IMR-90 (cell line): ENCODE results near the gene MRAP2. TPM values are rescaled to one million over a fixed set of nuclear protein-coding genes. Genes with fewer than 3 reads are reported as not detected.

Experiments
- ATAC-seq: fragments of 200-7000 bp; cut with Tn5 transposase; 2 replicates; pipeline ENCODE4 v1.9.1; 2020; ENCODE audit warnings: low read depth, mild to moderate bottlenecking, moderate library complexity
- BruUV-seq: library from RNA; stranded (reverse); fragments of 400-500 nt; replicated peaks from 2 replicates; lab custom pipeline; 2021; lab: Mats Ljungman, UMichigan
- CTCF ChIA-PET: fragments of 300-600 bp; formaldehyde crosslinking; extraction: SDS; loops from one replicate; lab custom pipeline; 2021; ENCODE audit warnings: antibody characterized with exemption; lab: Yijun Ruan, JAX
- POLR2A ChIA-PET: fragments of 300-600 bp; sonication (Branson Sonifier 250); formaldehyde crosslinking; loops from one replicate; lab custom pipeline; 2022; ENCODE audit warnings: antibody characterized with exemption; ENCODE audit not compliant: unreplicated experiment; lab: Charles Lee
- DNase-seq: peaks from one replicate; pipeline ENCODE4 v3.0.0; 2013
- H2AFZ ChIP-seq: replicated peaks from 2 replicates; pipeline ENCODE3; 2013; ENCODE audit warnings: low read length, mild to moderate bottlenecking; ENCODE audit not compliant: poor library complexity
- H2AK5ac ChIP-seq: 2 replicates; pipeline ENCODE4 v1.6.1; 2013; ENCODE audit warnings: low read depth, low read length, inconsistent platforms
- H2AK9ac ChIP-seq: replicated peaks from 2 replicates; pipeline ENCODE3; 2013; ENCODE audit warnings: mild to moderate bottlenecking, low read depth, low read length, moderate library complexity; ENCODE audit not compliant: poor library complexity
- H2BK120ac ChIP-seq: 2 replicates; pipeline ENCODE4 v1.6.1; 2013; ENCODE audit warnings: low read depth, low read length, inconsistent platforms
- H2BK15ac ChIP-seq: 3 replicates; pipeline ENCODE4 v1.6.1; 2013; ENCODE audit warnings: low read depth, low read length, inconsistent platforms
- H2BK20ac ChIP-seq: 2 replicates; pipeline ENCODE4 v1.6.1; 2013; ENCODE audit warnings: low read depth, mild to moderate bottlenecking, inconsistent platforms, low read length, moderate library complexity
- H2BK5ac ChIP-seq: 2 replicates; pipeline ENCODE4 v1.6.1; 2013; ENCODE audit warnings: mild to moderate bottlenecking, low read depth, low read length, inconsistent platforms; ENCODE audit not compliant: poor library complexity, severe bottlenecking
- H3K14ac ChIP-seq: replicated peaks from 2 replicates; pipeline ENCODE4 v1.6.1; 2013; ENCODE audit warnings: low read depth, low read length, inconsistent platforms
- H3K18ac ChIP-seq: 2 replicates; pipeline ENCODE4 v1.6.1; 2013; ENCODE audit warnings: low read depth, low read length, control low read depth
- H3K23ac ChIP-seq: 2 replicates; pipeline ENCODE4 v1.6.1; 2013; ENCODE audit warnings: low read depth, low read length, inconsistent platforms
- H3K27ac ChIP-seq: 2 replicates; pipeline ENCODE4 v1.5.1; 2013; ENCODE audit warnings: mild to moderate bottlenecking, control low read depth, low read length; ENCODE audit not compliant: insufficient read depth
- H3K27me3 ChIP-seq: 2 replicates; pipeline ENCODE4 v1.6.1; 2013; ENCODE audit warnings: low read length; ENCODE audit not compliant: control insufficient read depth, insufficient read depth
- H3K36me3 ChIP-seq: 2 replicates; pipeline ENCODE4 v1.6.1; 2013; ENCODE audit warnings: low read length, mixed read lengths; ENCODE audit not compliant: control insufficient read depth, insufficient read depth
- H3K4ac ChIP-seq: 2 replicates; pipeline ENCODE4 v1.6.1; 2013; ENCODE audit warnings: low read depth, low read length, inconsistent platforms
- H3K4me1 ChIP-seq: 2 replicates; pipeline ENCODE4 v1.6.1; 2013; ENCODE audit warnings: low read length, mixed read lengths; ENCODE audit not compliant: control insufficient read depth, insufficient read depth
- H3K4me2 ChIP-seq: 2 replicates; pipeline ENCODE4 v1.6.1; 2013; ENCODE audit warnings: low read depth, mild to moderate bottlenecking, control low read depth, low read length, moderate library complexity
- H3K4me3 ChIP-seq: 2 replicates; pipeline ENCODE4 v1.5.1; 2013; ENCODE audit warnings: low read depth, mild to moderate bottlenecking, control low read depth, low read length, moderate library complexity; ENCODE audit not compliant: insufficient read depth
- H3K56ac ChIP-seq: 2 replicates; pipeline ENCODE4 v1.6.1; 2013; ENCODE audit warnings: low read length, inconsistent platforms; ENCODE audit not compliant: insufficient read depth; ENCODE audit errors: extremely low read depth
- H3K79me1 ChIP-seq, 2 experiments: 2 replicates each; pipeline ENCODE4 v1.6.1; 2013; ENCODE audit warnings: low read length in 2 of 2, inconsistent platforms in 1 of 2, low read depth in 1 of 2
- H3K9ac ChIP-seq: 2 replicates; pipeline ENCODE4 v1.6.1; 2013; ENCODE audit warnings: low read depth, low read length, control low read depth
- H3K9me1 ChIP-seq: 2 replicates; pipeline ENCODE4 v1.6.1; 2013; ENCODE audit warnings: low read length, inconsistent platforms; ENCODE audit not compliant: insufficient read depth
- H3K9me3 ChIP-seq: 2 replicates; pipeline ENCODE4 v1.6.1; 2013; ENCODE audit warnings: low read length; ENCODE audit not compliant: control insufficient read depth, insufficient read depth
- H4K20me1 ChIP-seq: 2 replicates; pipeline ENCODE4 v1.6.1; 2013; ENCODE audit warnings: low read length, inconsistent platforms; ENCODE audit not compliant: insufficient read depth
- H4K5ac ChIP-seq: 2 replicates; pipeline ENCODE4 v1.6.1; 2013; ENCODE audit warnings: mild to moderate bottlenecking, low read depth, low read length, control low read depth
- H4K8ac ChIP-seq, 2 experiments: 2 replicates each; pipeline ENCODE4 v1.6.1; 2013; ENCODE audit warnings: low read depth in 2 of 2, low read length in 2 of 2, control low read depth in 1 of 2, inconsistent platforms in 1 of 2
- H4K91ac ChIP-seq: 2 replicates; pipeline ENCODE4 v1.6.1; 2013; ENCODE audit warnings: low read depth, low read length, inconsistent platforms; ENCODE audit not compliant: insufficient read depth
- CEBPB ChIP-seq: IDR thresholded peaks from 2 replicates; pipeline ENCODE4 v1.6.1; 2012; ENCODE audit warnings: low read depth, low read length, improper control_type of control experiment
- CHD1 ChIP-seq: IDR thresholded peaks from 2 replicates; pipeline ENCODE4 v1.6.1; 2012; ENCODE audit warnings: low read depth, low read length, improper control_type of control experiment
- FOS ChIP-seq: fragments of 150-350 bp; IDR thresholded peaks from 2 replicates; pipeline ENCODE4 v1.6.1; 2016; ENCODE audit warnings: low read depth, low read length
- MAZ ChIP-seq: IDR thresholded peaks from 2 replicates; pipeline ENCODE4 v1.6.1; 2012; ENCODE audit warnings: low read depth, mild to moderate bottlenecking, low read length, improper control_type of control experiment, moderate library complexity, borderline replicate concordance
- NFE2L2 ChIP-seq: fragments of 150-350 bp; IDR thresholded peaks from 2 replicates; pipeline ENCODE4 v1.6.1; 2016; ENCODE audit warnings: low read depth, mild to moderate bottlenecking, low read length
- RAD21 ChIP-seq: IDR thresholded peaks from 2 replicates; pipeline ENCODE4 v1.6.1; 2012; ENCODE audit warnings: low read length, improper control_type of control experiment
- SMC3 ChIP-seq: fragments of 150-350 bp; IDR thresholded peaks from 2 replicates; pipeline ENCODE4 v1.6.1; 2016; ENCODE audit warnings: low read depth, mild to moderate bottlenecking, antibody characterized with exemption, low read length, moderate library complexity
- WGBS, 2 experiments: methylation state at CpG; one replicate each; pipeline versions ENCODE4 v1.1.5 to v1.1.7; 2013; ENCODE audit warnings: missing lambda C conversion rate in 2 of 2; ENCODE audit not compliant: insufficient read length in 1 of 2; ENCODE audit errors: extremely low coverage in 2 of 2; 5-methylcytosine and 5-hydroxymethylcytosine counted together
- dilution Hi-C: fragments of 300-500 bp; cut with HindIII; formaldehyde crosslinking; loops from one replicate; pipeline ENCODE4 v1.14.3; 2018; ENCODE audit warnings: low sequenced_read_pairs; ENCODE audit not compliant: unreplicated experiment
- in situ Hi-C: fragments of 300-500 bp; cut with MboI; formaldehyde crosslinking; loops from 3 replicates; pipeline ENCODE4 v1.14.3; 2019; ENCODE audit warnings: low sequenced_read_pairs, inconsistent platforms, mixed read lengths
- intact Hi-C: fragments of 100-400 bp; cut with micrococcal nuclease; formaldehyde crosslinking; loops from 2 replicates; pipeline ENCODE4 v1.10.0; 2022
- polyA plus RNA-seq, 3 experiments: library from polyadenylated mRNA; depleted of rRNA; stranded (reverse); fragments of >200 nt; gene quantifications; 2 replicates each; pipeline ENCODE4 v1.2.3, GENCODE V29; 2012; ENCODE audit warnings: low replicate concordance in 1 of 3
- total RNA-seq: library from RNA; depleted of rRNA; stranded (reverse); fragments of >200 nt; gene quantifications from 2 replicates; pipeline ENCODE4 v1.2.3, GENCODE V29; 2012
- TF ChIP-seq, protein P1 (sequence below): fragments of 150-350 bp; IDR thresholded peaks from 2 replicates; pipeline ENCODE4 v1.6.1; 2017; ENCODE audit warnings: mild to moderate bottlenecking, antibody characterized with exemption, low read length, low read depth
- TF ChIP-seq, protein P2 (sequence below): conservative IDR thresholded peaks from 2 replicates; pipeline ENCODE4 v1.5.1; 2012; ENCODE audit warnings: mild to moderate bottlenecking, low read depth, low read length, improper control_type of control experiment
- TF ChIP-seq, protein P3 (sequence below): fragments of 150-350 bp; IDR thresholded peaks from 2 replicates; pipeline ENCODE4 v1.6.1; 2016; ENCODE audit warnings: low read depth, mild to moderate bottlenecking, low read length, moderate library complexity, borderline replicate concordance

MRAP2 gene
- total and polyA plus RNA-seq, 2 of the 4 experiments (the other 2 are of a cell fraction) = 0.03 TPM; not detected in 1

GRCh38 chr6:84021625-84022024 is 11.9 kb upstream of the MRAP2 start:
- POLR2A ChIA-PET = no interaction called here
- BruUV-seq = no TSS peak
- Histone ChIP-seq H4K91ac (no peak overlapping the region), H4K20me1 (no peaks in the 10 kb centered on the region), H4K5ac (no peak overlapping the region), H3K4ac (no peak overlapping the region), H3K4me3 (no peak overlapping the region), H3K27ac (no peak overlapping the region), H3K56ac (no peak overlapping the region), H3K14ac (no peak overlapping the region), H3K4me2 (no peak overlapping the region), H4K8ac (no peak overlapping the region), H2BK15ac (no peak overlapping the region), H2BK120ac (no peak overlapping the region), H2AK9ac (no peak overlapping the region), H3K4me1 (no peaks in the 10 kb centered on the region), H3K9me3 (no peaks in the 10 kb centered on the region), H2BK20ac (no peak overlapping the region), H3K36me3 (no peaks in the 10 kb centered on the region), H2BK5ac (no peak overlapping the region), H2AFZ (no peak overlapping the region), H3K9me1 (no peaks in the 10 kb centered on the region), H3K79me1 (no peaks in the 10 kb centered on the region), H2AK5ac (no peak overlapping the region), H3K27me3 (no peaks in the 10 kb centered on the region), H3K9ac (no peak overlapping the region), H3K18ac (no peak overlapping the region), H3K23ac (no peak overlapping the region)
- WGBS, 2 experiments = no CpG with 5 or more reads among the region's 2 CpGs
- ATAC-seq (no peak), DNase-seq (no peak)
- dilution Hi-C loops = no loop called here
- intact Hi-C loops = no loop called here
- CTCF ChIA-PET = no interaction called here
- in situ Hi-C loops = no loop called here
- no peak for TF ChIP-seq CEBPB
- TF ChIP-seq, protein P1, sequence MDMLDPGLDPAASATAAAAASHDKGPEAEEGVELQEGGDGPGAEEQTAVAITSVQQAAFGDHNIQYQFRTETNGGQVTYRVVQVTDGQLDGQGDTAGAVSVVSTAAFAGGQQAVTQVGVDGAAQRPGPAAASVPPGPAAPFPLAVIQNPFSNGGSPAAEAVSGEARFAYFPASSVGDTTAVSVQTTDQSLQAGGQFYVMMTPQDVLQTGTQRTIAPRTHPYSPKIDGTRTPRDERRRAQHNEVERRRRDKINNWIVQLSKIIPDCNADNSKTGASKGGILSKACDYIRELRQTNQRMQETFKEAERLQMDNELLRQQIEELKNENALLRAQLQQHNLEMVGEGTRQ = no peak
- TF ChIP-seq, protein P2, sequence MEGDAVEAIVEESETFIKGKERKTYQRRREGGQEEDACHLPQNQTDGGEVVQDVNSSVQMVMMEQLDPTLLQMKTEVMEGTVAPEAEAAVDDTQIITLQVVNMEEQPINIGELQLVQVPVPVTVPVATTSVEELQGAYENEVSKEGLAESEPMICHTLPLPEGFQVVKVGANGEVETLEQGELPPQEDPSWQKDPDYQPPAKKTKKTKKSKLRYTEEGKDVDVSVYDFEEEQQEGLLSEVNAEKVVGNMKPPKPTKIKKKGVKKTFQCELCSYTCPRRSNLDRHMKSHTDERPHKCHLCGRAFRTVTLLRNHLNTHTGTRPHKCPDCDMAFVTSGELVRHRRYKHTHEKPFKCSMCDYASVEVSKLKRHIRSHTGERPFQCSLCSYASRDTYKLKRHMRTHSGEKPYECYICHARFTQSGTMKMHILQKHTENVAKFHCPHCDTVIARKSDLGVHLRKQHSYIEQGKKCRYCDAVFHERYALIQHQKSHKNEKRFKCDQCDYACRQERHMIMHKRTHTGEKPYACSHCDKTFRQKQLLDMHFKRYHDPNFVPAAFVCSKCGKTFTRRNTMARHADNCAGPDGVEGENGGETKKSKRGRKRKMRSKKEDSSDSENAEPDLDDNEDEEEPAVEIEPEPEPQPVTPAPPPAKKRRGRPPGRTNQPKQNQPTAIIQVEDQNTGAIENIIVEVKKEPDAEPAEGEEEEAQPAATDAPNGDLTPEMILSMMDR = no peak
- no peak for TF ChIP-seq NFE2L2
- TF ChIP-seq MAZ = no peak
- TF ChIP-seq RAD21 = no peak
- TF ChIP-seq, protein P3, sequence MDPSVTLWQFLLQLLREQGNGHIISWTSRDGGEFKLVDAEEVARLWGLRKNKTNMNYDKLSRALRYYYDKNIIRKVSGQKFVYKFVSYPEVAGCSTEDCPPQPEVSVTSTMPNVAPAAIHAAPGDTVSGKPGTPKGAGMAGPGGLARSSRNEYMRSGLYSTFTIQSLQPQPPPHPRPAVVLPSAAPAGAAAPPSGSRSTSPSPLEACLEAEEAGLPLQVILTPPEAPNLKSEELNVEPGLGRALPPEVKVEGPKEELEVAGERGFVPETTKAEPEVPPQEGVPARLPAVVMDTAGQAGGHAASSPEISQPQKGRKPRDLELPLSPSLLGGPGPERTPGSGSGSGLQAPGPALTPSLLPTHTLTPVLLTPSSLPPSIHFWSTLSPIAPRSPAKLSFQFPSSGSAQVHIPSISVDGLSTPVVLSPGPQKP = no peak
- TF ChIP-seq CHD1 = no peak
- TF ChIP-seq SMC3 = no peak
- TF ChIP-seq FOS = no peak
